Uterus (tissue), 4 donors: ENCODE data around the gene APP. TPM values are rescaled to one million over a fixed set of nuclear protein-coding genes. Genes with fewer than 3 reads are reported as not detected.

ENCODE experiments used
- DNase-seq, 2 donors: peaks; one replicate each; pipeline ENCODE4 v3.0.0-alpha.2; 2019 to 2020
- H3K27ac ChIP-seq, 2 donors: fragments of 200-600 bp; sonication (generic); 1 replicate in 1 of 2; 2 replicates in 1 of 2; pipeline ENCODE4 v1.5.1; 2016 to 2018
- H3K27me3 ChIP-seq, 2 donors: fragments of 200-600 bp; sonication (generic); one replicate each; pipeline ENCODE4 v1.5.1; 2018 to 2019; ENCODE audit warnings: control low read depth in 1 of 2
- H3K36me3 ChIP-seq, 2 donors: fragments of 200-600 bp; sonication (generic); one replicate each; pipeline ENCODE4 v1.5.1; 2019; ENCODE audit warnings: control low read depth in 1 of 2
- H3K4me1 ChIP-seq, 2 donors: fragments of 200-600 bp; sonication (generic); one replicate each; pipeline ENCODE4 v1.5.1; 2018 to 2019; ENCODE audit warnings: control low read depth in 1 of 2
- H3K4me3 ChIP-seq, 2 donors: fragments of 200-600 bp; sonication (generic); 1 replicate in 1 of 2; 2 replicates in 1 of 2; pipeline ENCODE4 v1.5.1; 2018 to 2019; ENCODE audit warnings: mild to moderate bottlenecking in 1 of 2
- H3K9me3 ChIP-seq, 2 donors: fragments of 200-600 bp; sonication (generic); one replicate each; pipeline ENCODE4 v1.5.1; 2019; ENCODE audit warnings: control low read depth in 1 of 2
- POLR2A ChIP-seq, 2 donors: fragments of 450-650 bp; IDR thresholded peaks; one replicate each; pipeline ENCODE4 v1.6.1; 2016; ENCODE audit warnings: antibody characterized with exemption in 2 of 2, mild to moderate bottlenecking in 1 of 2, moderate library complexity in 1 of 2
- intact Hi-C: fragments of 100-400 bp; cut with DNase I; formaldehyde crosslinking; loops from one replicate; pipeline ENCODE4 v1.15.1; 2023; ENCODE audit warnings: low total_unique reads
- total RNA-seq, 4 donors: library from RNA; depleted of rRNA in 3 of 4; stranded (reverse); fragments of >200 nt in 3 of 4; gene quantifications; one replicate each; pipeline versions ENCODE4 v1.1.0 to v1.2.4, GENCODE V29; 2014 to 2023
- TF ChIP-seq, protein P1 (sequence below), 4 experiments: fragments of 200-600 bp in 2 of 4; fragments of 450-650 bp in 2 of 4; sonication (generic) in 2 of 4; IDR thresholded peaks; one replicate each; pipeline ENCODE4 v1.5.1; 2016 to 2019; ENCODE audit warnings: antibody characterized with exemption in 4 of 4, mild to moderate bottlenecking in 2 of 4, moderate library complexity in 1 of 4
- donor health status: DM: yes; HTN: yes; CAD: no.

Gene APP
- total RNA-seq, 4 donors from 2014 or later, result 212 to 537 (median 430) TPM

DNA sequence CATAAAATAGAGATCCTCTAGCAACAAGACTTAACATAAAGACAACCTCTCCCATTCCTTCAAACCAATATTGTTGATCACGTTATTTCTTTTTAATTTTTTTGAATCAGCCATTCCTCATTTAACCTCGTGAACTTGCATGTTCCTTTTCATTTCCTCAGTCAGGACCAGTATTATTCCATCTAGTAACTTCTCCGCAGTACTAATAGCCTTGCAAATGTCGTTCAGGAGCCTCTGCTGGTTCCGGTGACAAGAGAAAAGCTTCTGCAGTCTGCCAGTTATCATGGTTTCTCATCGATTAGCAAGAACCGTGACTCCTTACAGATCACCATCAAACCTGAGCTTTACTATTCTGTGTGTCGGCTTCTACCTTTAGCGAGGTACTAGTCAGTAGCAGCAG lies 3.0 kb downstream of the APP start:
- no peaks in the 10 kb centered on the region for H3K36me3 ChIP-seq
- no peaks in the 10 kb centered on the region for H3K9me3 ChIP-seq
- H3K27ac ChIP-seq, result peak overlapping the region; percentile 81 to 96
- intact Hi-C loops, result no loop called here
- TF ChIP-seq, protein P1, sequence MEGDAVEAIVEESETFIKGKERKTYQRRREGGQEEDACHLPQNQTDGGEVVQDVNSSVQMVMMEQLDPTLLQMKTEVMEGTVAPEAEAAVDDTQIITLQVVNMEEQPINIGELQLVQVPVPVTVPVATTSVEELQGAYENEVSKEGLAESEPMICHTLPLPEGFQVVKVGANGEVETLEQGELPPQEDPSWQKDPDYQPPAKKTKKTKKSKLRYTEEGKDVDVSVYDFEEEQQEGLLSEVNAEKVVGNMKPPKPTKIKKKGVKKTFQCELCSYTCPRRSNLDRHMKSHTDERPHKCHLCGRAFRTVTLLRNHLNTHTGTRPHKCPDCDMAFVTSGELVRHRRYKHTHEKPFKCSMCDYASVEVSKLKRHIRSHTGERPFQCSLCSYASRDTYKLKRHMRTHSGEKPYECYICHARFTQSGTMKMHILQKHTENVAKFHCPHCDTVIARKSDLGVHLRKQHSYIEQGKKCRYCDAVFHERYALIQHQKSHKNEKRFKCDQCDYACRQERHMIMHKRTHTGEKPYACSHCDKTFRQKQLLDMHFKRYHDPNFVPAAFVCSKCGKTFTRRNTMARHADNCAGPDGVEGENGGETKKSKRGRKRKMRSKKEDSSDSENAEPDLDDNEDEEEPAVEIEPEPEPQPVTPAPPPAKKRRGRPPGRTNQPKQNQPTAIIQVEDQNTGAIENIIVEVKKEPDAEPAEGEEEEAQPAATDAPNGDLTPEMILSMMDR (IDR thresholded peaks at IDR 0.05), result no peak
- no peak for TF ChIP-seq POLR2A (IDR thresholded peaks at IDR 0.05)
- DNase-seq, result no peak
- no peak overlapping the region for H3K4me3 ChIP-seq
- H3K27me3 ChIP-seq, result no peaks in the 10 kb centered on the region
- H3K4me1 ChIP-seq, result peaks cover 0 to 12% of the 10 kb centered on the region in 2 donors

DNA sequence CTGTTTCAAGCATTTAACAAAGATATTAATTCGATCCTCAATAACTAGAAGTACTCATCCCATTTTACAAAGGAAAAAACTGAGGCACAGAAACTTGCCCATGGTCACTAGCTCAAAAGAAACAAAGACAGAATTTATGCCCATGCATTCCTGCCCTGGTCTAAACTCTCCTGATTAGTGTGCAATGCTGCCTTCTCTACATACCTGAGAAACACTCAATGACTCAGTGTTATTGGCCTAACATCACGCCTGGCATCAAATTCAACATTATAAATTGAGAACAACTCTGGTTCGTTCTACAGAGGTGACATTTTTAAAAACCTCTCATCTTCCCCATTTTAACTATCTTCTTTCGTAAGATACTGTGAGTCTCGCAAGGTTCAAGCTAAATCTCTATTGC lies 5.2 kb downstream of the APP start:
- intact Hi-C loops, result no loop called here
- Histone ChIP-seq H3K36me3 (no peaks in the 10 kb centered on the region), H3K27me3 (no peaks in the 10 kb centered on the region), H3K9me3 (no peaks in the 10 kb centered on the region), H3K4me3 (no peak overlapping the region), H3K4me1 (peaks cover 0 to 12% of the 10 kb centered on the region in 2 donors), H3K27ac (no peak overlapping the region)
- no peak for TF ChIP-seq POLR2A (IDR thresholded peaks at IDR 0.05)
- TF ChIP-seq, protein P1 (IDR thresholded peaks at IDR 0.05), result no peak
- DNase-seq, result no peak

DNA sequence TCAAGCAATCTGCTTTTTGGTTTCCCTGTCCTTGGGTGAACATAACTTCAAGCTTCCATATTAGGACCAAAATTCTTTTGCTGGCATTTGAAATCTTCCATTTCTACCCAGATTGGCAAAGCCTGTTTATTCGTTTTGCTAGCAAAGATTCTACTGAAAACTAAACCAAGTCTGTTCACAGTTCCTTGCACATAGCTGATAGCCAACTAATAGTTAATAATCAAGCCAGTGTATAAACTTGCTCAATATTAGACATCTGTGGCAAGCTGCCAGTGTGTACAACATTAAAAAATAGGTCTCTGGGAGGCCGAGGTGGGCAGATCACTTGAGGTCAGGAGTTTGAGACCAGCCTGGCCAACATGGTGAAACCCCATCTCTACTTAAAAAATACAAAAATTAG lies 6.3 kb downstream of the APP start:
- no peak for DNase-seq
- Histone ChIP-seq H3K27me3 (no peaks in the 10 kb centered on the region), H3K9me3 (no peaks in the 10 kb centered on the region), H3K4me1 (peaks cover 0 to 12% of the 10 kb centered on the region in 2 donors), H3K4me3 (no peak overlapping the region), H3K36me3 (no peaks in the 10 kb centered on the region), H3K27ac (no peak overlapping the region)
- no peak for TF ChIP-seq POLR2A (IDR thresholded peaks at IDR 0.05)
- TF ChIP-seq, protein P1 (IDR thresholded peaks at IDR 0.05), result no peak
- intact Hi-C loops, result no loop called here

DNA sequence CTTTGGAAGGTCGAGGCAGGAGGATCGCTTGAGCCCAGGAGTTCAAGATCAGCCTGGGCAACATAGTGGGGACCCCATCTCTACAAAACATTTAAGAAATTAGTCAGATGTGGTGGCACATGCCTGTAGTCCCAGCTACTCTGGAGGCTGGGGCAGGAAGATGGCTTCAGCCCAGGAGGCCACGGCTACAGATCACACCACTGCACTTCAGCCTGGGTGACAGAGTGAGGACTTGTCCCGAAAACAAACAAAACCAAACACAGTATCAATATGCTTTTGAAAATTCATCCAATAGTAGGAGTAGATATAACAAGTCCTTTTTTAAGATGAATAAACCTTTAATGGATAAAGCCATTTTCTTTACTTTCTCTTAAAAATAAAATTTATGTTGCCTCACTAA lies 8.5 kb downstream of the APP start:
- DNase-seq, result no peak
- H3K9me3 ChIP-seq, result no peaks in the 10 kb centered on the region
- H3K4me3 ChIP-seq, result no peak overlapping the region
- peaks cover 0 to 4% of the 10 kb centered on the region in 2 donors for H3K4me1 ChIP-seq
- H3K36me3 ChIP-seq, result no peaks in the 10 kb centered on the region
- intact Hi-C loops, result no loop called here
- TF ChIP-seq, protein P1 (IDR thresholded peaks at IDR 0.05), result no peak
- TF ChIP-seq POLR2A (IDR thresholded peaks at IDR 0.05), result no peak
- H3K27me3 ChIP-seq, result no peaks in the 10 kb centered on the region
- H3K27ac ChIP-seq, result no peak overlapping the region

DNA sequence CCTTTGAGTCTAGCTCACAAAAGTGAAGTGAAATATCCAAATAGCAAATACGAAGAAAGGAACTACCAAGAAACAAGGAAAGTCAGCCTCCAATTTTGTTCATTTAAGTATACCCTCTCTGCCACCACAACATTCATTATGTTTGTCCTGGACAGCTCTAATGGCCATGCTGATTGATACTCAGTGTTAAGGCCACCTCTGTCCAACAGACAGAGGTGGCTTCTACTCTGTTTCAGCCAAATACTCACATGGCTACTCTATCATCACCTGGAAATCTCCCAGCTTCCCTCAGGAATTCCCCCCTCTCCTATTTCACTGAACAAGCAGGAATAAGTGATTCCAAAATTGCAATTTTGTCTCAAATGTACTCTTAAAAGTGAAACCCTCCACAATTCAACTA lies 10.7 kb downstream of the APP start:
- Histone ChIP-seq H3K9me3 (no peaks in the 10 kb centered on the region), H3K27me3 (no peaks in the 10 kb centered on the region), H3K36me3 (no peaks in the 10 kb centered on the region), H3K4me1 (no peaks in the 10 kb centered on the region), H3K27ac (no peak overlapping the region), H3K4me3 (no peak overlapping the region)
- intact Hi-C loops, result no loop called here
- no peak for DNase-seq
- TF ChIP-seq POLR2A (IDR thresholded peaks at IDR 0.05), result no peak
- TF ChIP-seq, protein P1 (IDR thresholded peaks at IDR 0.05), result no peak
